ENCODE data around the gene NCOA5. TPM values are rescaled to one million over a fixed set of nuclear protein-coding genes. Genes with fewer than 3 reads are reported as not detected.

Gene NCOA5
- total and polyA plus RNA-seq, 10 of the 15 experiments (the other 5 are each of a cell fraction or from before 2014, with no cell fraction given): 7.7 to 38.1 (median 30.1) TPM

- no peak for TF ChIP-seq CUX1 (IDR thresholded peaks at IDR 0.05; ENCODE audit: insufficient replicate concordance, low read depth, low read length)
- no peak for TF ChIP-seq KLF5 (IDR thresholded peaks at IDR 0.05; ENCODE audit: partially characterized antibody)
- no peak for TF ChIP-seq SREBF1 (IDR thresholded peaks at IDR 0.05; ENCODE audit: low read length)
- no peak for TF ChIP-seq ZBTB4 (CRISPR knock-in tag; IDR thresholded peaks at IDR 0.05)
Measured at GRCh38 chr20:46062151-46062550, 27.6 kb downstream of the NCOA5 start (continued).

Data from GM12878 (cell line).